Stimulated activated CD4-positive, alpha-beta T cell treated with anti-CD3 and anti-CD28 coated beads, TNF-alpha, amount 100 ng/mL, for 24 hours (primary cell): ENCODE results near the gene ASCL2.

Experiments used
- DNase-seq, 3 experiments: peaks; one replicate each; pipeline ENCODE4 v3.0.0-alpha.2; 2020; ENCODE audit warnings: low read depth in 3 of 3

ASCL2 gene

GRCh38 chr11:2308713-2309112, 38.3 kb upstream of the ASCL2 start:
- no peak for DNase-seq

- no peak for DNase-seq
Measured at GRCh38 chr11:2307501-2308331, 37.3 kb upstream of the ASCL2 start.

GRCh38 chr11:2306877-2307500, 36.6 kb upstream of the ASCL2 start:
- no peak for DNase-seq

- no peak for DNase-seq
Measured at GRCh38 chr11:2306452-2306823, 36.0 kb upstream of the ASCL2 start.

- no peak for DNase-seq
Measured at GRCh38 chr11:2305788-2306451, 35.5 kb upstream of the ASCL2 start.

- peak; percentile 68 to 86 (median 72) for DNase-seq
Measured at GRCh38 chr11:2305140-2305778, 34.9 kb upstream of the ASCL2 start.

GRCh38 chr11:2304506-2305139, 34.2 kb upstream of the ASCL2 start:
- DNase-seq = no peak

GRCh38 chr11:2303627-2304505, 33.5 kb upstream of the ASCL2 start:
- no peak for DNase-seq

GRCh38 chr11:2302896-2303626, 32.7 kb upstream of the ASCL2 start:
- no peak for DNase-seq

- peak in 1 of 3 experiments; percentile 24 for DNase-seq
Measured at GRCh38 chr11:2302306-2302895, 32.0 kb upstream of the ASCL2 start.

GRCh38 chr11:2301631-2302305, 31.4 kb upstream of the ASCL2 start, which contains the start of the genes C11orf21 and TSPAN32:
Gene C11orf21 (minus strand): TSS chr11:2301918. CDS start chr11:2301808, 110 bp downstream.
Gene TSPAN32 (plus strand): TSS chr11:2302013. CDS start chr11:2302150, 137 bp downstream.
- DNase-seq = peak in 1 of 3 experiments; percentile 58

GRCh38 chr11:2300936-2301630, 30.7 kb upstream of the ASCL2 start:
- DNase-seq = no peak

GRCh38 chr11:2300290-2300935, 30.0 kb upstream of the ASCL2 start:
- DNase-seq = no peak

GRCh38 chr11:2299773-2300172, 29.4 kb upstream of the ASCL2 start:
- no peak for DNase-seq

- peak in 1 of 3 experiments; percentile 22 for DNase-seq
Measured at GRCh38 chr11:2298795-2299761, 28.7 kb upstream of the ASCL2 start.

- no peak for DNase-seq
Measured at GRCh38 chr11:2298131-2298794, 27.9 kb upstream of the ASCL2 start.
